Measurements from ENCODE around the gene LYZL2. TPM values are rescaled to one million over a fixed set of nuclear protein-coding genes. Genes with fewer than 3 reads are reported as not detected.
"Not testable (repeated sequence)": the region's sequence is repeated elsewhere in the genome, so short reads cannot be mapped to it uniquely, and the experiment has no call there.

LYZL2 gene
- total and polyA plus RNA-seq, 2 donors (not counting 1 experiment from before 2014, with no cell fraction given) = not detected

GRCh38 chr10:30596013-30596412 is 33.5 kb downstream of the LYZL2 start:
- Histone ChIP-seq H3K27me3 (ENCODE audit: control insufficient read depth, insufficient read depth, low read length) (peaks cover 13% of the 10 kb centered on the region), H3K27ac (ENCODE audit: insufficient read depth, low read length) (no peak overlapping the region), H4K20me1 (ENCODE audit: control insufficient read depth, extremely low read depth, insufficient read depth, low read length) (no peaks in the 10 kb centered on the region), H3K9ac (ENCODE audit: insufficient read depth, low read length) (no peak overlapping the region), H3K36me3 (ENCODE audit: control insufficient read depth, insufficient read depth, low read length) (no peaks in the 10 kb centered on the region), H3K4me1 (ENCODE audit: control insufficient read depth, extremely low read depth, insufficient read depth, low read length) (no peaks in the 10 kb centered on the region), H3K4me2 (ENCODE audit: extremely low read depth, insufficient read depth, low read length) (no peak overlapping the region), H3K9me3 (ENCODE audit: control insufficient read depth, insufficient read depth, low read depth, low read length) (no peaks in the 10 kb centered on the region), H2AFZ (ENCODE audit: low read length) (no peak overlapping the region), H3K4me3 (replicated peaks in 1 of 4; ENCODE audit: control extremely low read depth in 1 of 4, insufficient read depth in 1 of 4, low read depth in 3 of 4, low read length in 4 of 4) (no peak overlapping the region), H3K79me2 (ENCODE audit: control insufficient read depth, insufficient read depth, low read length) (no peaks in the 10 kb centered on the region)
- TF ChIP-seq EZH2 (IDR thresholded peaks at IDR 0.05; ENCODE audit: low read length, missing control alignments) (no peak), CTCF (conservative IDR thresholded peaks at IDR 0.05 in 1 of 2, IDR thresholded peaks at IDR 0.05 in 1 of 2; ENCODE audit: low read depth in 1 of 2, low read length in 2 of 2) (no peak)
- no peak for DNase-seq (ENCODE audit: low read depth in 2 of 2)

GRCh38 chr10:30594077-30594476 is 35.5 kb downstream of the LYZL2 start:
- Histone ChIP-seq H2AFZ (ENCODE audit: low read length) (no peak overlapping the region), H3K4me3 (replicated peaks in 1 of 4; ENCODE audit: control extremely low read depth in 1 of 4, insufficient read depth in 1 of 4, low read depth in 3 of 4, low read length in 4 of 4) (no peak overlapping the region), H3K4me2 (ENCODE audit: extremely low read depth, insufficient read depth, low read length) (no peak overlapping the region), H3K4me1 (ENCODE audit: control insufficient read depth, extremely low read depth, insufficient read depth, low read length) (no peaks in the 10 kb centered on the region), H3K27me3 (ENCODE audit: control insufficient read depth, insufficient read depth, low read length) (peaks cover 13% of the 10 kb centered on the region), H3K79me2 (ENCODE audit: control insufficient read depth, insufficient read depth, low read length) (no peaks in the 10 kb centered on the region), H4K20me1 (ENCODE audit: control insufficient read depth, extremely low read depth, insufficient read depth, low read length) (no peaks in the 10 kb centered on the region), H3K9me3 (ENCODE audit: control insufficient read depth, insufficient read depth, low read depth, low read length) (no peaks in the 10 kb centered on the region), H3K9ac (ENCODE audit: insufficient read depth, low read length) (no peak overlapping the region), H3K27ac (ENCODE audit: insufficient read depth, low read length) (no peak overlapping the region), H3K36me3 (ENCODE audit: control insufficient read depth, insufficient read depth, low read length) (no peaks in the 10 kb centered on the region)
- TF ChIP-seq CTCF (conservative IDR thresholded peaks at IDR 0.05 in 1 of 2, IDR thresholded peaks at IDR 0.05 in 1 of 2; ENCODE audit: low read depth in 1 of 2, low read length in 2 of 2) (no peak), EZH2 (IDR thresholded peaks at IDR 0.05; ENCODE audit: low read length, missing control alignments) (no peak)
- no peak for DNase-seq (ENCODE audit: low read depth in 2 of 2)

- peaks cover 13% of the 10 kb centered on the region for H3K27me3 ChIP-seq (ENCODE audit: control insufficient read depth, insufficient read depth, low read length)
- not testable (repeated sequence) for H3K79me2 ChIP-seq (ENCODE audit: control insufficient read depth, insufficient read depth, low read length); H3K4me2 ChIP-seq (ENCODE audit: extremely low read depth, insufficient read depth, low read length); H3K4me1 ChIP-seq (ENCODE audit: control insufficient read depth, extremely low read depth, insufficient read depth, low read length); H3K9ac ChIP-seq (ENCODE audit: insufficient read depth, low read length); H3K9me3 ChIP-seq (ENCODE audit: control insufficient read depth, insufficient read depth, low read depth, low read length); H3K36me3 ChIP-seq (ENCODE audit: control insufficient read depth, insufficient read depth, low read length); DNase-seq (ENCODE audit: low read depth in 2 of 2); H3K27ac ChIP-seq (ENCODE audit: insufficient read depth, low read length); H4K20me1 ChIP-seq (ENCODE audit: control insufficient read depth, extremely low read depth, insufficient read depth, low read length); H2AFZ ChIP-seq (ENCODE audit: low read length); H3K4me3 ChIP-seq (replicated peaks in 1 of 4; ENCODE audit: control extremely low read depth in 1 of 4, insufficient read depth in 1 of 4, low read depth in 3 of 4, low read length in 4 of 4)
These were observed 36.8 kb downstream of the LYZL2 start for GRCh38 chr10:30592770-30593169.
